ENCODE measurements around the gene TOB2. TPM values are rescaled to one million over a fixed set of nuclear protein-coding genes. Genes with fewer than 3 reads are reported as not detected.

Gene TOB2
- total RNA-seq (2021; fragmentation: NEBNext Ultra II Directional; extraction: Animal tissue kit (Norgen Biotek cat#: 25700)) = 10 to 100 TPM; 49.2 to 54.9 (median 51.9) TPM
- long read RNA-seq, full-length matches to known transcripts = 16 of 35 reads
- long read RNA-seq, partial matches to known transcripts = 0 of 35 reads
- long read RNA-seq, other reads (novel, unspliced or antisense) = 19 of 35 reads

- TF ChIP-seq CTCF (IDR thresholded peaks at IDR 0.05) = no peak
- peak within 1 kb of the TSS; percentile 97 for H3K27ac Mint-ChIP-seq
- H3K27me3 Mint-ChIP-seq (ENCODE audit: insufficient read depth) = peaks cover 13% of the 10 kb centered on the region; the same call in 1 of the 2 replicates
- H3K36me3 Mint-ChIP-seq (ENCODE audit: low read depth) = peaks cover 23% of the 10 kb centered on the region
- peak; percentile 92 for DNase-seq
- peak within 1 kb of the TSS; percentile 99 for H3K4me3 Mint-ChIP-seq
- peaks cover 23% of the 10 kb centered on the region for H3K4me1 Mint-ChIP-seq (ENCODE audit: low read depth)
- no peaks in the 10 kb centered on the region for H3K9me3 Mint-ChIP-seq
These were observed at the start of gene TOB2 for GRCh38 chr22:41446639-41447434. TOB2 (minus strand) TSS chr22:41446801; CDS start chr22:41437345, 9,456 bp downstream.

- Mint-ChIP-seq H3K4me1 (ENCODE audit: low read depth) (peaks cover 26% of the 10 kb centered on the region), H3K36me3 (ENCODE audit: low read depth) (peaks cover 6% of the 10 kb centered on the region; the same call in 1 of the 2 replicates), H3K4me3 (no peak overlapping the region), H3K9me3 (no peaks in the 10 kb centered on the region), H3K27ac (no peak overlapping the region), H3K27me3 (ENCODE audit: insufficient read depth) (no peaks in the 10 kb centered on the region)
- TF ChIP-seq CTCF (IDR thresholded peaks at IDR 0.05) = no peak
- no peak for DNase-seq
These were observed 44.9 kb upstream of the TOB2 start for GRCh38 chr22:41491374-41492100.

GRCh38 chr22:41488596-41489385 is 42.2 kb upstream of the TOB2 start:
- no peak overlapping the region for H3K27ac Mint-ChIP-seq
- no peak for DNase-seq

GRCh38 chr22:41488076-41488475 is 41.5 kb upstream of the TOB2 start:
- no peak for DNase-seq
- H3K4me3 Mint-ChIP-seq = no peak overlapping the region
- TF ChIP-seq CTCF (IDR thresholded peaks at IDR 0.05) = no peak
- peaks cover 6% of the 10 kb centered on the region for H3K36me3 Mint-ChIP-seq (ENCODE audit: low read depth)
- peaks cover 37% of the 10 kb centered on the region for H3K4me1 Mint-ChIP-seq (ENCODE audit: low read depth)
- no peaks in the 10 kb centered on the region for H3K27me3 Mint-ChIP-seq (ENCODE audit: insufficient read depth)
- H3K9me3 Mint-ChIP-seq = no peaks in the 10 kb centered on the region
- H3K27ac Mint-ChIP-seq = no peak overlapping the region

More at GRCh38 chr22:41488596-41489385, 42.2 kb upstream of the TOB2 start:
- Mint-ChIP-seq H3K4me3 (no peak overlapping the region), H3K36me3 (ENCODE audit: low read depth) (peaks cover 6% of the 10 kb centered on the region), H3K9me3 (no peaks in the 10 kb centered on the region), H3K27me3 (ENCODE audit: insufficient read depth) (no peaks in the 10 kb centered on the region), H3K4me1 (ENCODE audit: low read depth) (peaks cover 30% of the 10 kb centered on the region)
- TF ChIP-seq CTCF (IDR thresholded peaks at IDR 0.05) = no peak
